Endothelial cell of umbilical vein (primary cell): Measurements from ENCODE around the gene TMEM171. TPM values are rescaled to one million over a fixed set of nuclear protein-coding genes. Genes with fewer than 3 reads are reported as not detected.

Experiments used
- BruUV-seq: library from RNA; stranded (reverse); fragments of 400-500 nt; replicated peaks from 2 replicates; lab custom pipeline; 2021; lab: Mats Ljungman, UMichigan
- CTCF ChIA-PET: fragments of 300-600, 350-600 bp; sonication (Branson Sonifier 250); formaldehyde crosslinking; loops from one replicate; lab custom pipeline; 2021; ENCODE audit warnings: antibody characterized with exemption, inconsistent platforms; lab: Charles Lee
- POLR2A ChIA-PET: fragments of 300-600, 350-600 bp; sonication (Branson Sonifier 250); formaldehyde crosslinking; loops from one replicate; lab custom pipeline; 2021; ENCODE audit warnings: antibody characterized with exemption, inconsistent platforms; lab: Charles Lee
- DNase-seq: peaks from one replicate; pipeline ENCODE4 v3.0.0-alpha.2; 2011; ENCODE audit warnings: low read depth, low spot score
- FAIRE-seq: peaks from 2 replicates; lab custom pipeline; 2011; peaks lifted over from hg19 to GRCh38; lab: Jason Lieb, UNC
- H2AFZ ChIP-seq: 2 replicates; pipeline ENCODE4 v1.6.0; 2012; ENCODE audit warnings: low read depth, low read length, control low read depth, inconsistent platforms
- H3K27ac ChIP-seq: 2 replicates; pipeline ENCODE4 v1.5.1; 2011; ENCODE audit warnings: low read depth, mild to moderate bottlenecking, control low read depth, low read length, moderate library complexity; ENCODE audit not compliant: insufficient read depth
- H3K27me3 ChIP-seq, 2 experiments: 2 replicates each; pipeline versions ENCODE4 v1.6.0 to v1.6.1; 2011; ENCODE audit warnings: low read length in 2 of 2, mixed read lengths in 1 of 2; ENCODE audit not compliant: control insufficient read depth in 2 of 2, insufficient read depth in 2 of 2
- H3K36me3 ChIP-seq, 2 experiments: 2 replicates in 1 of 2; 3 replicates in 1 of 2; pipeline ENCODE4 v1.5.1; 2011; ENCODE audit warnings: low read length in 2 of 2, mild to moderate bottlenecking in 1 of 2, moderate library complexity in 1 of 2; ENCODE audit not compliant: control insufficient read depth in 2 of 2, insufficient read depth in 2 of 2; ENCODE audit errors: extremely low read depth in 1 of 2
- H3K4me1 ChIP-seq: 3 replicates; pipeline ENCODE4 v1.5.1; 2011; ENCODE audit warnings: mild to moderate bottlenecking, low read length; ENCODE audit not compliant: control insufficient read depth, insufficient read depth; ENCODE audit errors: extremely low read depth
- H3K4me2 ChIP-seq: 2 replicates; pipeline ENCODE4 v1.6.1; 2011; ENCODE audit warnings: low read length, control low read depth, mixed read lengths; ENCODE audit not compliant: insufficient read depth
- H3K4me3 ChIP-seq, 3 experiments: fragments of 200-600 bp in 1 of 3; sonication (generic), shearing (Covaris generic) in 1 of 3; replicated peaks in 1 of 3; 2 replicates each; pipeline ENCODE4 v1.5.1; 2011 to 2016; ENCODE audit warnings: control low read depth in 3 of 3, low read length in 3 of 3, mild to moderate bottlenecking in 2 of 3, inconsistent platforms in 1 of 3, low read depth in 1 of 3, moderate library complexity in 1 of 3; ENCODE audit not compliant: insufficient read depth in 1 of 3
- H3K79me2 ChIP-seq: 2 replicates; pipeline ENCODE4 v1.6.0; 2012; ENCODE audit warnings: low read length, inconsistent platforms; ENCODE audit not compliant: control insufficient read depth, insufficient read depth
- H3K9ac ChIP-seq: replicated peaks from 2 replicates; pipeline ENCODE3; 2011; ENCODE audit warnings: low read length, control low read depth; ENCODE audit not compliant: insufficient read depth; ENCODE audit errors: extremely low read depth
- H3K9me1 ChIP-seq: replicated peaks from 3 replicates; pipeline ENCODE4 v1.6.0; 2011; ENCODE audit warnings: mild to moderate bottlenecking, low read length; ENCODE audit not compliant: control insufficient read depth, insufficient read depth; ENCODE audit errors: extremely low read depth
- H3K9me3 ChIP-seq: replicated peaks from 2 replicates; pipeline ENCODE4 v1.5.1; 2012; ENCODE audit warnings: low read length, inconsistent platforms; ENCODE audit not compliant: control insufficient read depth, insufficient read depth
- H4K20me1 ChIP-seq: replicated peaks from 2 replicates; pipeline ENCODE3; 2011; ENCODE audit warnings: mild to moderate bottlenecking, low read length; ENCODE audit not compliant: control insufficient read depth, insufficient read depth; ENCODE audit errors: extremely low read depth
- CTCF ChIP-seq, 2 donors: IDR thresholded peaks; 1 replicate in 1 of 2; 2 replicates in 1 of 2; pipeline ENCODE4 v1.5.1; 2011; ENCODE audit warnings: low read length in 2 of 2, mild to moderate bottlenecking in 2 of 2, moderate library complexity in 2 of 2, control low read depth in 1 of 2, inconsistent platforms in 1 of 2, low read depth in 1 of 2; ENCODE audit not compliant: insufficient read depth in 1 of 2; ENCODE audit errors: extremely low read depth in 1 of 2
- POLR2A ChIP-seq: IDR thresholded peaks from 2 replicates; pipeline ENCODE4 v1.6.1; 2012; ENCODE audit warnings: low read depth, mild to moderate bottlenecking, control low read depth, low read length
- dilution Hi-C: fragments of 300-500 bp; cut with MboI; formaldehyde crosslinking; loops from one replicate; pipeline ENCODE4 v1.15.0; 2019; ENCODE audit warnings: low sequenced_read_pairs; ENCODE audit not compliant: extremely low pct_ligation_motif_present
- intact Hi-C: fragments of 100-400 bp; cut with micrococcal nuclease; formaldehyde crosslinking; loops from one replicate; pipeline ENCODE4 v1.10.0; 2022
- polyA plus RNA-seq, 4 experiments: library from polyadenylated mRNA; depleted of rRNA in 3 of 4; stranded (reverse) in 3 of 4; unstranded in 1 of 4; fragments of >200 nt; gene quantifications; 2 replicates each; pipeline versions ENCODE4 v1.2.1 to v1.2.3, GENCODE V29; 2011 to 2012; ENCODE audit warnings: missing spikeins in 1 of 4
- total RNA-seq: library from RNA; stranded (reverse); gene quantifications from 2 replicates; pipeline ENCODE4 v1.2.3, GENCODE V29; 2021

TMEM171 gene
- total and polyA plus RNA-seq, 2 donors (not counting 3 experiments of a cell fraction or from before 2014, with no cell fraction given), result 5.6 to 11.7 TPM

- H3K4me2 ChIP-seq, result no peak overlapping the region
- no peak for DNase-seq
- H2AFZ ChIP-seq, result no peak overlapping the region
- H3K4me1 ChIP-seq, result no peaks in the 10 kb centered on the region
- no peak for FAIRE-seq
- H3K9me3 ChIP-seq, result peaks cover 2% of the 10 kb centered on the region
- intact Hi-C loops (loop anchor here (10.0 kb wide), 1 partner anchor 255 kb away; no protein-coding TSS in a partner anchor), dilution Hi-C loops (no loop called here)
- H3K27ac ChIP-seq, result no peak overlapping the region
- H3K36me3 ChIP-seq, result no peaks in the 10 kb centered on the region
- no peak for TF ChIP-seq CTCF (IDR thresholded peaks at IDR 0.05; ENCODE audit: extremely low read depth in 1 of 2, insufficient read depth in 1 of 2, low read depth in 1 of 2, low read length in 2 of 2)
- BruUV-seq, result no TSS peak
- H3K4me3 ChIP-seq, result no peak overlapping the region
- peaks cover 31 to 78% of the 10 kb centered on the region in 2 experiments for H3K27me3 ChIP-seq
- H4K20me1 ChIP-seq, result no peaks in the 10 kb centered on the region
- CTCF ChIA-PET, result interaction anchor here (1.1 to 1.9 kb wide), 5 partner anchors 9 to 37 kb away, joined by 3 to 14 read pairs (median 4); no protein-coding TSS in a partner anchor
- H3K79me2 ChIP-seq, result no peaks in the 10 kb centered on the region
- no peak overlapping the region for H3K9ac ChIP-seq
- no peaks in the 10 kb centered on the region for H3K9me1 ChIP-seq
- POLR2A ChIA-PET, result no interaction called here
Observed at GRCh38 chr5:73179730-73180129, 59.4 kb downstream of the TMEM171 start.

- TF ChIP-seq POLR2A (no peak), CTCF (IDR thresholded peaks at IDR 0.05; ENCODE audit: extremely low read depth in 1 of 2, insufficient read depth in 1 of 2, low read depth in 1 of 2, low read length in 2 of 2) (no peak)
- H3K4me1 ChIP-seq, result no peaks in the 10 kb centered on the region
- H3K79me2 ChIP-seq, result no peaks in the 10 kb centered on the region
- FAIRE-seq, result no peak
- dilution Hi-C loops, result no loop called here
- H3K9ac ChIP-seq, result no peak overlapping the region
- H3K4me3 ChIP-seq, result no peak overlapping the region
- ChIA-PET CTCF (interaction anchor here (1.5 to 1.9 kb wide), 2 partner anchors 10 to 21 kb away, joined by 5 to 14 read pairs; no protein-coding TSS in a partner anchor), POLR2A (no interaction called here)
- no peak overlapping the region for H2AFZ ChIP-seq
- intact Hi-C loops, result no loop called here
- no peak overlapping the region for H3K27ac ChIP-seq
- H3K27me3 ChIP-seq, result peaks cover 31 to 73% of the 10 kb centered on the region in 2 experiments
- H3K4me2 ChIP-seq, result no peak overlapping the region
- BruUV-seq, result no TSS peak
- H3K9me3 ChIP-seq, result peaks cover 2% of the 10 kb centered on the region
- DNase-seq, result no peak
- no peaks in the 10 kb centered on the region for H3K9me1 ChIP-seq
- H3K36me3 ChIP-seq, result no peaks in the 10 kb centered on the region
- H4K20me1 ChIP-seq, result no peaks in the 10 kb centered on the region
Observed at GRCh38 chr5:73180566-73180965, 60.2 kb downstream of the TMEM171 start.

Other genes starting within 250 kb of the TMEM171 start
- gene FCHO2, start 164.5 kb upstream of the TMEM171 start, total RNA-seq, result 23.7 and 25.2 TPM in 2 replicates
- gene FCHO2, start 164.5 kb upstream of the TMEM171 start, polyA plus RNA-seq, result 12.0 and 13.7 TPM in 2 replicates
- not detected in 2 replicates for gene TMEM174, start 52.6 kb downstream of the TMEM171 start, total RNA-seq
- gene TMEM174, start 52.6 kb downstream of the TMEM171 start, polyA plus RNA-seq, result not detected in 2 replicates